ENCODE data around the gene KIRREL2.

- TF ChIP-seq POLR2A (IDR thresholded peaks at IDR 0.05) (no peak), CTCF (IDR thresholded peaks at IDR 0.05) (no peak), POLR2AphosphoS5 (IDR thresholded peaks at IDR 0.05) (no peak)
Measured at GRCh38 chr19:35843676-35844481, 12.8 kb upstream of the KIRREL2 start.

Data from suprapubic skin (tissue), 4 donors.